H4 (cell line): ENCODE results near the gene SLC27A4. TPM values are rescaled to one million over a fixed set of nuclear protein-coding genes. Genes with fewer than 3 reads are reported as not detected.
"Not testable (repeated sequence)": the region's sequence is repeated elsewhere in the genome, so short reads cannot be mapped to it uniquely, and the experiment has no call there.

Experiments
- DNase-seq: peaks from one replicate; pipeline ENCODE4 v3.0.0-alpha.2; 2015; ENCODE audit warnings: low spot score
- total RNA-seq: library from RNA; depleted of rRNA; stranded (reverse); fragments of >200 nt; shearing (Covaris generic); gene quantifications from 2 replicates; pipeline ENCODE4 v1.2.3, GENCODE V29; 2014

SLC27A4 gene
- total RNA-seq, 1 experiment from 2014 or later = 15.1 TPM

- no peak for DNase-seq
Measured at GRCh38 chr9:128324401-128324800, 15.9 kb upstream of the SLC27A4 start.

DNA sequence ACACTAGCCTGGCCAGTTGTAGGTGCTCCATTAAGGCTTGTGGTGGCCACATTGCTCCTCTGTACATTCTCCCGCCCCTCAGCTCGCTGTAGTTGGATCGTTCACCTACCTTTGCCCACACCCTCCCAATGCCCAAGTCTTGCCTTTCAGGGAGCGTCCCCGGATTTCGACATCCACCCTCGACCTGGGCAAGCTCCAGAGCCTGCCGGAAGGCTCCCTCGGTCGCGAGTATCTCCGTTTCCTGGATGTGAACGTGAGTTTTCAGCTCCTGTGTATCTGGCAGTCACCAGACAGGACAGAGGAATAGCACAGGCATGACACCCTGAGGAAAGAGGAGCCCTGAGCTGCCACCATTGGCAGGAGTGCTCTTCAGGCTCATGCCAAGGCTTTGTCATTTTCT is 14.7 kb upstream of the SLC27A4 start:
- DNase-seq = no peak

DNA sequence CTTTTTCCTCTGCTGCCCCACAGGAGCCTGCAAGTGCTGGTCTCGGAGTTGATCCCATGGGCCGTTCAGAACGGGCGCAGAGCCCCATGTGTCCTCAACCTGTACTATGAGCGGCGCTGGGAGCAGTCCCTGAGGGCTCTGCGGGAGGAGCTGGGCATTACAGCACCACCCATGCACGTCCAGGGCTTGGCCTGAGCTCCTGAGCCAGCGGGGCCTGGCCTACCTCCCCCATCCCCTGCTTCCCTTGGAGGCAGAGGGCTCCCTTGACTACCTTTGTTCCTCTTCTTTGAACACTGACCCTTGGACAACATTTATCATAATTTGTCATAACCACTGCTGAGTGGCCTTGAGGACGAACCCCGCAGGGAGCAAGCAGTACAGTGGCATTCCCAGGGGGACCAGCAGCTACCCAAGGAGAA is 6.9 kb upstream of the SLC27A4 start:
- DNase-seq = no peak

- no peak for DNase-seq
Measured at GRCh38 chr9:128335161-128335560, 5.2 kb upstream of the SLC27A4 start.

GRCh38 chr9:128335914-128336313 is 4.4 kb upstream of the SLC27A4 start:
- DNase-seq = no peak

DNA sequence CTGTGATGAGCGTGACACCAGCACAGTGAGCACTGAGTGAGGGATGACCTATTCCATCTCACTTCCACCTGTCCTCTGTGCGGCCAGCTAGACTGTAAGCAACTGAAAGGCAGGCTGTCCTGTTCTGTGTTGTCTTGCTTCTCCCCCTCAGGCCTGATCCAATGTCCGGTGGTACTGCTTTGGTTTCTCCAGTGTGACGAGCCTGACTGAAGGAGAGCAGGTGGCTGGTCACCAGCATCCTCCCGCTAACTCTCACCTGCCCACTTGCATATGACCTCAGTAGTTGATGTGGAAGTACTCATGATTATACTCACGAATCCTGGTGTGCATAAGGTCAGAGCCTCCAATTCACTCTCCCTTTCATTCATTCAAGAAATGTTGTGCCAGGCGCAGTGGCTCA is 2.4 kb upstream of the SLC27A4 start:
- no peak for DNase-seq

GRCh38 chr9:128338852-128339614 is 1.3 kb upstream of the SLC27A4 start:
- DNase-seq = not testable (repeated sequence)

GRCh38 chr9:128340691-128341434 is 536 bp downstream of the SLC27A4 start:
- no peak for DNase-seq

- DNase-seq = peak; percentile 65
Measured at GRCh38 chr9:128341435-128341849, 1.1 kb downstream of the SLC27A4 start.

GRCh38 chr9:128342971-128343680 is 2.8 kb downstream of the SLC27A4 start:
- no peak for DNase-seq

DNA sequence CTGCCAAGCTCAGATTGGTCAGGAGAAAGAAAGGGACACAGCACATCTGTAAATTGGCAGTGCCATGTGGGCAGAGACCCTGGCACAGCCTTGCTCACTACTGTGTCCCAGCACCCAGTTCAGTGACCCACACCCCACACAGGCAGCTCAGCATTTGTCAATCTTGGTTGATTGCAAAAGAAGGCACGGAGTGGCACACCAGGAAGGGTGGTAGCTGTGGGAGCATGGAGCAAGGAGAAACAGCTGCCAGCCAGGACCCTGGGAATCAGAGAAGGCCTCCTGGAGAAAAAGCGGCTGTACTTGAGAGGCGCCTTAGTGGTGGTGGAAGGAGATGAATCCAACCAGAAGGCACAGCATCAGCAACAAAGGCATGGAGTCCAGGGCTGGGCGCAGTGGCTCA is 3.5 kb downstream of the SLC27A4 start:
- no peak for DNase-seq

GRCh38 chr9:128344931-128345605 is 4.7 kb downstream of the SLC27A4 start:
- no peak for DNase-seq

- DNase-seq = no peak
Measured at GRCh38 chr9:128349125-128349524, 8.8 kb downstream of the SLC27A4 start.

- DNase-seq = no peak
Measured at GRCh38 chr9:128349772-128350171, 9.4 kb downstream of the SLC27A4 start.

DNA sequence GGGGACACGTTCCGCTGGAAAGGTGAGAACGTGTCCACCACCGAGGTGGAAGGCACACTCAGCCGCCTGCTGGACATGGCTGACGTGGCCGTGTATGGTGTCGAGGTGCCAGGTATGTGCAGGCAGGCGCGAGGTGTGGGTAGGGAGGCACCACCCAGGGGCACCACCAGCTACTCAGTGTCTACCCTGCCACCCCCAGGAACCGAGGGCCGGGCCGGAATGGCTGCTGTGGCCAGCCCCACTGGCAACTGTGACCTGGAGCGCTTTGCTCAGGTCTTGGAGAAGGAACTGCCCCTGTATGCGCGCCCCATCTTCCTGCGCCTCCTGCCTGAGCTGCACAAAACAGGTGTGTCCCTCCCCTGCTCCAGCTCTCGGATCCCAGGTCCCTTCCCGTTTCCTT is 15.1 kb downstream of the SLC27A4 start:
- no peak for DNase-seq

DNA sequence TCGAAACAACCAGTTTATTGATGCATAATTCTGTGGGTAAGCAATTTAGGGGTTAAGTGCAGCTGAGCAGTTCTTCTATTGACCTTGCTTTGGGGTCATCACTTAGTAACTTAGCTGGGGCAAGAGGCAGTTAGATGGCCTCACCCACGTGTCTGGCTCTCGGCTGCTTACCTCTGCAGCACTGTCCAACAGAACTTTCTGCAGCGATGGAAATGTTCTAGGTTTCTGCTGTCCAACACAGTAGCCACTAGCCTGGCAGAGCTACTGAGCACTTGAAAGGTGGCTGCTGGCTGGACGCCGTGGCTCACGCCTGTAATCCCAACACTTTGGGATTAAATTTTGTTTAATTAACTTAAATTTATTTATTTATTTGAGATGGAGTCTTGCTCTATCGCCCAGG is 17.8 kb downstream of the SLC27A4 start:
- DNase-seq = no peak

GRCh38 chr9:128358861-128359260 is 18.5 kb downstream of the SLC27A4 start:
- DNase-seq = no peak

DNA sequence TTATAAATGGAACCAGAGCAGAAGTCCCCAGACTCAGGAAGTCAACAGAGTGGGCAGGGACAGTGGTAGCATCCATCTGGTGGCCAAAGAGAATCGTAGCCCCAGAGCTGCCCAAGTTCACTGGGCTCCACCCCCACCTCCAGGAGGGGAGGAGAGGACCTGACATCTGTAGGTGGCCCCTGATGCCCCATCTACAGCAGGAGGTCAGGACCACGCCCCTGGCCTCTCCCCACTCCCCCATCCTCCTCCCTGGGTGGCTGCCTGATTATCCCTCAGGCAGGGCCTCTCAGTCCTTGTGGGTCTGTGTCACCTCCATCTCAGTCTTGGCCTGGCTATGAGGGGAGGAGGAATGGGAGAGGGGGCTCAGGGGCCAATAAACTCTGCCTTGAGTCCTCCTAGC is 20.5 kb downstream of the SLC27A4 start:
- DNase-seq = no peak

DNA sequence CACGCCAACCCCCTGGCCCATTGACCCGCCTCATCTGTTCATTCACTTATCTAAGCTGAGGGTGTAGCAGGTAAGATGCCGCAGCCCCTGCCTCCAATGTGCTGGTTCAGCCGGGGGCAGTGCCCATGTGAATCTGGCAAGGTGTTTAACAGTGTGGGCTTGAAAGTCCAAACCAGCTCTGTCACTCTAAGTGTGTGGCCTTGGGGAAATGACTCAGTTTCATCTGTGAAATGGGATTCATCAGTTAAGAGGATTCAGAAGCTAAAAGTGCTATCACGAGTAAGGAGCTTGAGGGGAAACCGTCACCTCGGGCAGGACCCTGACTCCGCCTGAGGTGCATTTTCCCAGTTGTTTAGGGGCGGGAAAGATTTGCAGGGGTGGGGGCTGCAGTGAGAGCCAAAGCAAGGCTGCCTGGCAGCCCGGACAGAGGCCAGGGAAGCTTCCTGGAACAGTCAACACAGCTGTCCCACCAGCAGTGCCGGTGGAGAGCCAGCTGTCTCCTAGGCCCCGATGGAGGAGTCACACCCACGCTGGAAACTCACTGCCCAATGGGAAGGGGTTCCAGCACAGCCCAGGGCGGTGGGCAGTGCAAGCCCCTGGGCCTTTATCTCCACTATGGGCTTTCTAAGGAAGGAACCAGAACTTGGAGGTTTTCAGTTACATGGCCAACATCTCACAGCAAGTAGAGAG is 21.1 kb downstream of the SLC27A4 start:
- no peak for DNase-seq

DNA sequence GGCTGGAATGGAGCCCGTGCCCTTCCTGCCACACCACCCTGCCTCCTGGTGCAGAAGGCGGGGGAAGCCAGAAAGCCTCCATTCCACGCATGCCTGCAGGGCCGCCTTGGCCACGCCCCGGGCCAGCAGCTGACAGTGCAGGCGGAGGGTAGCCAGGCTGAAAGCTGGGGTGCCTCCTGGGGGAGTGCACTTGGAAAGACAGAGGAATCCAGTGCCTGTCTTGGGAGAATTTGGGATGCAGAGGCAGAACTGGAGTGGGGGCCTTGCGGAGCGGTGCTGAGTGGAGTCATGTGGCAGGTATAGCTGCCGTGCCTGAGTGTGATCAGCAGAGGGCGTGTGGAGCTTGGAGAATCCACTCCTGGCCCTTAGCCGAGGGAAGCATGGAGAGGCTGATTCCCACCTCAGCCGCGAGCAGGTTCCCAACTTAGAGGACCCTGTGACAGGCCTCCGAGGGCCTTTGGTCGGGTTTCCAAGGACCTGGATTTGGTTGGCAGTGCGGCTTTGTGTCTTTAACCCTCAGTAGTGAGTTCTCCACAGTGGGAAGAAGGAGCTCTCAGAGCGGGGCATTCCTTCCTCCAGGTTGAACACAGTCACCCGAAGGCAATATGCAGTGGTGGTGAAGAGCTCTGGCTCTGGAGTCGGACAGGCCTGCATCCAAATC is 21.8 kb downstream of the SLC27A4 start:
- peak; percentile 77 for DNase-seq

- no peak for DNase-seq
Measured at GRCh38 chr9:128362774-128363173, 22.4 kb downstream of the SLC27A4 start.
